Esophagus muscularis mucosa (tissue), 4 donors: ENCODE measurements around the gene LTB4R2.

Experiments
- CTCF ChIP-seq, 3 experiments: fragments of 200-600 bp in 2 of 3; fragments of 450-650 bp in 1 of 3; sonication (generic) in 2 of 3; IDR thresholded peaks; one replicate each; pipeline ENCODE4 v1.5.1; 2017 to 2019; ENCODE audit warnings: antibody characterized with exemption in 3 of 3, mild to moderate bottlenecking in 2 of 3, moderate library complexity in 1 of 3
- EP300 ChIP-seq: sonication (generic); formaldehyde crosslinking; IDR thresholded peaks from one replicate; pipeline ENCODE4 v1.6.1; 2017; ENCODE audit warnings: antibody characterized with exemption
- POLR2A ChIP-seq: fragments of 450-650 bp; IDR thresholded peaks from one replicate; pipeline ENCODE4 v1.6.1; 2017; ENCODE audit warnings: antibody characterized with exemption, moderate library complexity, mild to moderate bottlenecking, low read depth
- POLR2AphosphoS5 ChIP-seq, 2 donors: sonication (generic); formaldehyde crosslinking; IDR thresholded peaks; one replicate each; pipeline ENCODE4 v1.6.1; 2017; ENCODE audit warnings: antibody characterized with exemption in 2 of 2

GRCh38 chr14:24271834-24272263, 38.1 kb upstream of the LTB4R2 start:
- TF ChIP-seq EP300 = no peak
- no peak for TF ChIP-seq POLR2AphosphoS5 (IDR thresholded peaks at IDR 0.05)
- no peak for TF ChIP-seq CTCF (IDR thresholded peaks at IDR 0.05)
- no peak for TF ChIP-seq POLR2A
